Measurements from ENCODE around the gene ACACB.

ACACB gene

DNA sequence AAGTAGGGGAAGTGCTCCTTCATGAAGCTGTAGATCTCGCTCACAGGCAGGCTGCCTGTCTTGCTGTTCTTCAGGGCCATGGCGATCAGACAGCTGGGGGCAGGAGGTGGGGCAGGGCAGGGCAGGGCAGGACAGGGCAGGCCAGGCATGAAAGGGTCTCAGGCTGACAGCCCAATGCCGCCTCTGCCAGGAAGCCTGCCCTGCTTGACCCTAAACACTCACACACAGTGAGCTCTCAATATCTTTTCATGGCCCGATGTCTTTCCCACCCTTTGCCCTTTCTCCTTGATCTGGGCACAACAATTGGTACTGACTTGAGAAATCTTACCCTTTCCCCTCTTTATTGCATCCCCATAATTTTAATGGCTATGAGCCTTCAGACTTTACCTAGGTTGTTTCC, 170.3 kb downstream of the ACACB start:
- DNase-seq, result no peak

DNA sequence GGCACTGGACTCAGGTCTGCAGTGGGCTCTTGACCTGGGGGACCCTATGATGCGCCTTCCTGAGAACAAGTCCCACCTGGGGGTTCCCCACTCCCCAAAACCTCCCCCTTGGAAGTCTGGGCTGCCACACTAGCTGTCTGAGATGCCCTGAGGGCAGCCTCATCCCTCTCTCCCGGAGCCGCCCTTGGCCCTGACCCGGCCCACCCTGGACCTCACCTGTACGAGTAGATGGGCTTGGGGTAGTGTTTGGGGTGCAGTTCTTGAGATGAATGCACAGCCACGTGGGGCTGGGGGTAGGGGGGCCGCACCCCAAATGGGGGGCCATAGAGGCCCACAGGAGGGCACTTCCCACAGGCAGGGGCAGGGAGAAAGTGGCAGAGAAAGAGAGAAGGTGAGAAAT, 170.8 kb downstream of the ACACB start:
- DNase-seq, result no peak

- DNase-seq, result no peak
Observed at GRCh38 chr12:109287811-109288469, 171.6 kb downstream of the ACACB start.

- DNase-seq, result peak; percentile 8
Observed at GRCh38 chr12:109288571-109288970, 172.2 kb downstream of the ACACB start.

DNA sequence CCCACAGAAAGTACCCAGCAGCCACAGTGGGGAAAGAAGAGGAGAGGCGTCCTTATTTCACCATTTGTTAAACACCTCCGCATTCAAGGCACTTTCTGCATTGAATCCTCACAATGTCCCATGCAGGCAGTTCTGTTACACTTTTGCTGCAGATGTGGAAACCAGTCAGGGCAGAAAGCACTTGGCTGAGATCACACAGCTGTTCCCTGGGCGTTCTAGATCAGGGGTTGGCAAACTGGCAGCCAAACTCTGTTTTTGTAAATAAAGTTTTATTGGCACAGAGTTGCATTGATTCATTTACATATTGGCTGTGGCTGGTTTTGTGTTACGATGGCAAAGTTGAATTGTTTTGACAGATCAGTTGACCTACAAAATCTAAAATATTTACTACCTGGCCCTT, 172.6 kb downstream of the ACACB start:
- DNase-seq, result no peak

DNA sequence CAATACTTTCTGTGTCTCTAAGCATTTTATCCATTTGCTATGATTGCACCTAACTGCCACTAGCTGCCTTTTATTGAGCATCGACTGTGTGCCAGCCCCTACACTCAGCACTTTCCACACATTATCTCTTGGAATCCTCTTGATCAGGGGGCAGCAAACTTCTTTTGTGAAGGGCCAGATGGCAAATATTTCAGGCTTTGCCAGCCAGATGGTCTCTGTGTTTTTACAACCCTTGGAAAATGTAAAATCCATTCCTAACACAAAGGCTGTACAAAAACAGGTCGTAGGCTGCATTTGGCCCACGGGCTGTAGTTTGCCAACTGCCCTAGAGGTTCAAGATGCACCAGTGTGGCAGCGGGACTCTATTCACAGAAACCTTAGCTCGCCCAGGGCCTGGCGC, 173.2 kb downstream of the ACACB start:
- no peak for DNase-seq

DNA sequence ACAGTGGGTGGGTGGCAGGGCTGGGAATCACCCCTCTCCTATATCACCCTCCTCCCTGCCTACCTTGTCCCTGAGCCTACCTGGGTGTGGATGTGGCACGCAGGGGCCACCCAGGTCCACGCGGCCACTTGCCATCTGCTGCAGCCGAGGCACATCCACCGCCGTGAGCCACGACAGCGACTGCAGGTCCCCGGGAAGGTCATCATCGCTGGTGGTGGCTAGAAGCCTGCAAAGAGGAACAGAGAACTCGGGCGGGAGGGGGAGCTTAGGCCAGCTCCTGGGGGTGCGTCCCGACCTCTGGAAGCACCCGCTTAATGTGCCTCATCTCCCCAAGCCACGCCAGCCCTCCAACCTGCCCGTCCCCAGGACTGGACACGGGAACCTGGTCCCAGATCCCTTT, 173.7 kb downstream of the ACACB start:
- no peak for DNase-seq

GRCh38 chr12:109291117-109291516, 174.7 kb downstream of the ACACB start:
- DNase-seq, result no peak

- no peak for DNase-seq
Observed at GRCh38 chr12:109291521-109292341, 175.3 kb downstream of the ACACB start.

DNA sequence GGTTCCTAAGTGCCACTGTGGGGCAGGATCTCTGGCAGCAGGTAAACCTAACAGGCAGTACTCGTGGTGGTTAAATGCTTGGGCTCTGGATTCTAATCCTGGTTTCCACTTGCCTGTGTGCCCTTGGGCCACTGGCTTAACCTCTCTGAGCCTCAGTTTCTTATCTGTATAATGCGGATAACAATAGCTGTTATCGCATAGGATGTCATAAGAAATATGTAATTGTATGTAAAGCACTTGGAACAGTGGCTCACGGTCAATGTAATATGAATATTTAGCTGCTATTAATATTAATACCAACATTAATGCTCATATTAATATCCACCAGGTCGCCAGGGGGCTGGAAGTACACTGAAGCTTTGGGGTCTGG, 175.9 kb downstream of the ACACB start:
- no peak for DNase-seq

- DNase-seq, result no peak
Observed at GRCh38 chr12:109293106-109293505, 176.7 kb downstream of the ACACB start.

GRCh38 chr12:109294286-109294796, 178.0 kb downstream of the ACACB start:
- DNase-seq, result no peak

DNA sequence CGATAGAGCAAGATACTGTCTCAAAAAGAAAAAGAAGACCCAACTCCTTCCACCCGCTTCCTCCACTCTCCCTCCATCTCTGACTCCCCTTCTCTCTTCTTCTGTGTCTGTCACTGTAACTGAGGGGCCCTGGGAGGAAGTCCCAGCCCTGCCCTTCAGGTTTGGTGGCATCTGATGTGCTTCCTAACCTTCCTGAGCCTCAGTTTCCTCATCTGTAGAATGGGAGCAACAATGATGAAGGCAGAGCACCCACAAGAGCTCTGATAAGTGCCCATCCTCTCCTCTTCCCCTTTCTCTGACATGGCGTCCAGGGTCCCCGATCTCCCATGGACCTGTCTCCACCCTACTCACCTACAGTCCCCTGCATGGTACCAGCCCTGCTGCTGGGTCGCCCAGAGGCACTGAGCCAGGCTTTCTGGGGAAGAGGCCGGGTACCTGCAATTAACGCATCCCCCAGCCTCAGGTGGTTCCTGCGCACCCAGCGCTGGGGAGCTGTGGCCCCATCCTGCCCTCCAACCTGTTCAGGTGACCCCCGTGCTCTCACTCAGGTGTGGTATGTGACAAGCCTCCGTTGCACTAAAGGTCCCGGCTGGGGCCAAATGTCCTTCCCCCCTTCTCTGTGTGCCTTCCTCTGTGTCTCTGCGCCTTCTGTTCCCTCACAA, 179.5 kb downstream of the ACACB start:
- DNase-seq, result no peak

- no peak for DNase-seq
Observed at GRCh38 chr12:109296431-109296830, 180.0 kb downstream of the ACACB start.

DNA sequence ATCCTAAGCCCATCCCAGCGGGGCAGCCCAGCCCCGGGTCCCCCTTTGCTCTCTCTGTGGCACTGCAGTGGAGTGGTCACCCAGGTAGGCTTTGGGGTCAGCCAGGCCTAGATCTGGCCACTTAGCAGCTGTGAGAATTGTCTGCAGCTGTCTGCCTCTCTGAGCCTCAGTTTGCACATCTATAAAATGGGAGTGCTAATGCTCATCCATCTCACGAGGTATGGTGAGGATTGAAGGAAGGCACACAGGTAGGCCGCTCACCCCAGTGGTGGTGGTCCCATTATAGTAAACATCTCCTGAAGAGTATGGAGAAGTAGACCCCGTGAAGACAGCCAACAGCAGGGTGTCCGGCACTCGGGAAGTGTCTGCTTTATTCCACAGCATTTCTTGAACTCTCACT, 183.5 kb downstream of the ACACB start:
- DNase-seq, result no peak

- no peak for DNase-seq
Observed at GRCh38 chr12:109301643-109302168, 185.3 kb downstream of the ACACB start.

DNA sequence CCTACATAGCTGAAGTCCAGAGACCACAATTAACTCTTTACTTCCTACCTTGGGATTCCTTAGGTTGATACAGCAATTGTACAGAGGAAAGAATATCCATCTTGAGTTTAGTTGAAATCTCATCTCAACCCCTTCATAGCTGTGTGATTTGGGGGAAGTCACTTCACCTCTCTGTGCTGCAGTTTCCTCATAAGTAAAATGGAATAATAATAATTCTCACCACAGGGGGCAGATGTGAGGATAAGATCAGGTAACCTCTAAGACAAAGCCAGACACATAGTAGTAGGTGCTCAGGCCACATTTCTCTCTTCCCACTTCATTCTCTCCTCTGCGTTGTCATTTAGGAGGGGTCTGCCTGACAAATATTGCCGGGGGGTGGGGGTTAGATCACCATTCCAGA, 186.0 kb downstream of the ACACB start:
- DNase-seq, result peak; percentile 33

GRCh38 chr12:109302770-109303169, 186.4 kb downstream of the ACACB start:
- no peak for DNase-seq

GRCh38 chr12:109304485-109304884, 188.1 kb downstream of the ACACB start:
- no peak for DNase-seq

GRCh38 chr12:109305547-109305946, 189.2 kb downstream of the ACACB start:
- DNase-seq, result no peak

DNA sequence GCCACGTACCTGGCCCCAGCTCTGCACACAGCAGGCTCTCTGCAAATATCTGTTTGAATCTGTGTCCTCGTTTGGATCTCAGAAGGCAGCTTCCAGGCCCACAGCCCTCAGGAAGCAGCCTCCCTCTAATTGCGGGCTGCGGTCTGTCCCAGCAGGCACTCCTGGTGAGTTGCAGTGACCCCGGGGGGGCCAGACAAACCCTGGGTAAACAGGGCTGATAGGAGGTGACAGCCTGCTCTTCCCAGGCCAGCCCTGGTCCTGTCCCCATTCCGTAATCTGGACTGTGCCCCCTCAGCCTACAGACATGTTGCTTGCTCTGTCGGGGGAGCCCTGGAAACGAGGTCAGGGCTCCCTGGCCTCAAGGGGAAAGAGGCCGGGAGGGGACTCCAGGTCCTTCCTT, 190.7 kb downstream of the ACACB start:
- DNase-seq, result no peak

GRCh38 chr12:109308534-109309380, 192.4 kb downstream of the ACACB start, which contains the start of gene FOXN4:
Gene FOXN4, minus strand, starts transcription at chr12:109309284. Its CDS starts 963 bp downstream, at chr12:109308321.
- no peak for DNase-seq
